ENCODE measurements around the gene VDAC1.

VDAC1 gene

GRCh38 chr5:133928587-133929393 is 76.0 kb downstream of the VDAC1 start:
- TF ChIP-seq ZNF274 (IDR thresholded peaks at IDR 0.05; ENCODE audit: low read depth, low read length), result no peak

GRCh38 chr5:133927300-133928180 is 77.2 kb downstream of the VDAC1 start:
- TF ChIP-seq ZNF274 (IDR thresholded peaks at IDR 0.05; ENCODE audit: low read depth, low read length), result no peak
- H3K4me3 ChIP-seq (ENCODE audit: low read length), result no peak overlapping the region

More at GRCh38 chr5:133928587-133929393, 76.0 kb downstream of the VDAC1 start:
- H3K4me3 ChIP-seq (ENCODE audit: low read length), result no peak overlapping the region; the same call in 1 of the 2 replicates

- no peak for TF ChIP-seq ZNF274 (IDR thresholded peaks at IDR 0.05; ENCODE audit: low read depth, low read length)
- no peak overlapping the region for H3K4me3 ChIP-seq (ENCODE audit: low read length)
Observed at GRCh38 chr5:133926489-133927299, 78.1 kb downstream of the VDAC1 start.

- H3K4me3 ChIP-seq (ENCODE audit: low read length), result no peak overlapping the region
- TF ChIP-seq ZNF274 (IDR thresholded peaks at IDR 0.05; ENCODE audit: low read depth, low read length), result no peak
Observed at GRCh38 chr5:133925866-133926488, 78.8 kb downstream of the VDAC1 start.

GRCh38 chr5:133925269-133925668 is 79.5 kb downstream of the VDAC1 start:
- TF ChIP-seq ZNF274 (IDR thresholded peaks at IDR 0.05; ENCODE audit: low read depth, low read length), result no peak

GRCh38 chr5:133924221-133924920 is 80.4 kb downstream of the VDAC1 start:
- TF ChIP-seq ZNF274 (IDR thresholded peaks at IDR 0.05; ENCODE audit: low read depth, low read length), result no peak
- no peak overlapping the region for H3K4me3 ChIP-seq (ENCODE audit: low read length)

More at GRCh38 chr5:133925269-133925668, 79.5 kb downstream of the VDAC1 start:
- no peak overlapping the region for H3K4me3 ChIP-seq (ENCODE audit: low read length)

- no peak for TF ChIP-seq ZNF274 (IDR thresholded peaks at IDR 0.05; ENCODE audit: low read depth, low read length)
- no peak overlapping the region for H3K4me3 ChIP-seq (ENCODE audit: low read length)
Observed at GRCh38 chr5:133921979-133922378, 82.8 kb downstream of the VDAC1 start.
